GM12865 (cell line): ENCODE data around the gene GABARAPL2.

Source experiments
- DNase-seq: peaks from one replicate; pipeline ENCODE4 v3.0.0; 2010; ENCODE audit warnings: low read depth
- H3K4me3 ChIP-seq: 2 replicates; pipeline ENCODE4 v1.5.1; 2011; ENCODE audit warnings: mild to moderate bottlenecking, low read depth, low read length, control low read depth
- CTCF ChIP-seq: IDR thresholded peaks from 2 replicates; pipeline ENCODE4 v1.5.1; 2011; ENCODE audit warnings: low read length, control low read depth, low read depth, inconsistent platforms; ENCODE audit not compliant: insufficient read depth; ENCODE audit errors: missing control alignments

The GABARAPL2 gene

GRCh38 chr16:75555707-75556430 is 10.3 kb upstream of the GABARAPL2 start, which contains the start of gene TMEM231:
Gene TMEM231, minus strand, starts transcription at chr16:75556252. Its CDS starts 43 bp downstream, at chr16:75556209.
- TF ChIP-seq CTCF = peak; percentile 6
- peak within 1 kb of the TSS; percentile 67 for H3K4me3 ChIP-seq
- peak; percentile 96 for DNase-seq

- TF ChIP-seq CTCF = no peak
- peak overlapping the region; percentile 67 for H3K4me3 ChIP-seq
- DNase-seq = no peak
These were observed 9.7 kb upstream of the GABARAPL2 start for GRCh38 chr16:75556431-75556950.

GRCh38 chr16:75558846-75559401 is 7.3 kb upstream of the GABARAPL2 start:
- no peak overlapping the region for H3K4me3 ChIP-seq
- no peak for DNase-seq
- no peak for TF ChIP-seq CTCF

- no peak overlapping the region for H3K4me3 ChIP-seq
- DNase-seq = no peak
- no peak for TF ChIP-seq CTCF
These were observed 6.4 kb upstream of the GABARAPL2 start for GRCh38 chr16:75559564-75560372.

- peak overlapping the region; percentile 55 for H3K4me3 ChIP-seq
- no peak for TF ChIP-seq CTCF
- no peak for DNase-seq
These were observed 539 bp upstream of the GABARAPL2 start for GRCh38 chr16:75565640-75566039.

- DNase-seq = peak; percentile 39
- TF ChIP-seq CTCF = no peak
- peak overlapping the region; percentile 55 for H3K4me3 ChIP-seq
These were observed 628 bp downstream of the GABARAPL2 start for GRCh38 chr16:75566758-75567255.
